Measurements from ENCODE around the gene TPCN2. TPM values are rescaled to one million over a fixed set of nuclear protein-coding genes. Genes with fewer than 3 reads are reported as not detected.
A peak's percentile ranks its signal among the peaks of the same experiment; 100 is the strongest.

Gene TPCN2
- total RNA-seq, 1 experiment from 2014 or later: 20.6 TPM

DNA sequence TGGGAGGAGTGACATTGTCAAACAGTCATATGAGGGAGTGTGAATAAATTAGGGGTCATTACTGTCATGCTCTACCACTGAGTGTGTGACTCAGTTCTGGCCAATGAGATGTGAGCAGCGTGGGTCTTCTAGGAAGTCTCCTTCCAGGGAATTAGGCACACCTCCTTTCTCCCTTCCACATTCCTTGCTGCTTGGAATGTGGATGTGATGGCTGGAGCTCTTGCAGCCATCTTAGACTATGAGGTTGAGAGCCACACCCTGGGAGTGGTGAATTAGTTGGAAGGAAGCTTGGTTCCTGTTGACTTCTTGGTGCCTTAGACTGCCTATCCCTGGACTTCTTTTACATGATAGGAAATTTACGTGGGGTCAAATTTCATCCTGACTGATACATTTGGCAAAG lies 70.5 kb downstream of the TPCN2 start:
- no peaks in the 10 kb centered on the region for H3K27me3 ChIP-seq (ENCODE audit: control insufficient read depth, insufficient read depth, low read length)
- POLR2A ChIA-PET: no interaction called here
- TF ChIP-seq TCF7L2 (IDR thresholded peaks at IDR 0.05; ENCODE audit: low read depth, low read length) (no peak), POLR2AphosphoS5 (IDR thresholded peaks at IDR 0.05; ENCODE audit: low read depth, low read length) (no peak), SIN3A (IDR thresholded peaks at IDR 0.05; ENCODE audit: borderline replicate concordance, insufficient read depth, low read depth, low read length) (no peak)
- TF ChIP-seq, protein P1, sequence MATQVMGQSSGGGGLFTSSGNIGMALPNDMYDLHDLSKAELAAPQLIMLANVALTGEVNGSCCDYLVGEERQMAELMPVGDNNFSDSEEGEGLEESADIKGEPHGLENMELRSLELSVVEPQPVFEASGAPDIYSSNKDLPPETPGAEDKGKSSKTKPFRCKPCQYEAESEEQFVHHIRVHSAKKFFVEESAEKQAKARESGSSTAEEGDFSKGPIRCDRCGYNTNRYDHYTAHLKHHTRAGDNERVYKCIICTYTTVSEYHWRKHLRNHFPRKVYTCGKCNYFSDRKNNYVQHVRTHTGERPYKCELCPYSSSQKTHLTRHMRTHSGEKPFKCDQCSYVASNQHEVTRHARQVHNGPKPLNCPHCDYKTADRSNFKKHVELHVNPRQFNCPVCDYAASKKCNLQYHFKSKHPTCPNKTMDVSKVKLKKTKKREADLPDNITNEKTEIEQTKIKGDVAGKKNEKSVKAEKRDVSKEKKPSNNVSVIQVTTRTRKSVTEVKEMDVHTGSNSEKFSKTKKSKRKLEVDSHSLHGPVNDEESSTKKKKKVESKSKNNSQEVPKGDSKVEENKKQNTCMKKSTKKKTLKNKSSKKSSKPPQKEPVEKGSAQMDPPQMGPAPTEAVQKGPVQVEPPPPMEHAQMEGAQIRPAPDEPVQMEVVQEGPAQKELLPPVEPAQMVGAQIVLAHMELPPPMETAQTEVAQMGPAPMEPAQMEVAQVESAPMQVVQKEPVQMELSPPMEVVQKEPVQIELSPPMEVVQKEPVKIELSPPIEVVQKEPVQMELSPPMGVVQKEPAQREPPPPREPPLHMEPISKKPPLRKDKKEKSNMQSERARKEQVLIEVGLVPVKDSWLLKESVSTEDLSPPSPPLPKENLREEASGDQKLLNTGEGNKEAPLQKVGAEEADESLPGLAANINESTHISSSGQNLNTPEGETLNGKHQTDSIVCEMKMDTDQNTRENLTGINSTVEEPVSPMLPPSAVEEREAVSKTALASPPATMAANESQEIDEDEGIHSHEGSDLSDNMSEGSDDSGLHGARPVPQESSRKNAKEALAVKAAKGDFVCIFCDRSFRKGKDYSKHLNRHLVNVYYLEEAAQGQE (IDR thresholded peaks at IDR 0.05; ENCODE audit: insufficient read depth in 1 of 2, low read depth in 2 of 2, low read length in 1 of 2): no peak
- TF ChIP-seq, protein P2, sequence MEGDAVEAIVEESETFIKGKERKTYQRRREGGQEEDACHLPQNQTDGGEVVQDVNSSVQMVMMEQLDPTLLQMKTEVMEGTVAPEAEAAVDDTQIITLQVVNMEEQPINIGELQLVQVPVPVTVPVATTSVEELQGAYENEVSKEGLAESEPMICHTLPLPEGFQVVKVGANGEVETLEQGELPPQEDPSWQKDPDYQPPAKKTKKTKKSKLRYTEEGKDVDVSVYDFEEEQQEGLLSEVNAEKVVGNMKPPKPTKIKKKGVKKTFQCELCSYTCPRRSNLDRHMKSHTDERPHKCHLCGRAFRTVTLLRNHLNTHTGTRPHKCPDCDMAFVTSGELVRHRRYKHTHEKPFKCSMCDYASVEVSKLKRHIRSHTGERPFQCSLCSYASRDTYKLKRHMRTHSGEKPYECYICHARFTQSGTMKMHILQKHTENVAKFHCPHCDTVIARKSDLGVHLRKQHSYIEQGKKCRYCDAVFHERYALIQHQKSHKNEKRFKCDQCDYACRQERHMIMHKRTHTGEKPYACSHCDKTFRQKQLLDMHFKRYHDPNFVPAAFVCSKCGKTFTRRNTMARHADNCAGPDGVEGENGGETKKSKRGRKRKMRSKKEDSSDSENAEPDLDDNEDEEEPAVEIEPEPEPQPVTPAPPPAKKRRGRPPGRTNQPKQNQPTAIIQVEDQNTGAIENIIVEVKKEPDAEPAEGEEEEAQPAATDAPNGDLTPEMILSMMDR (IDR thresholded peaks at IDR 0.05): no peak
- H3K9me3 ChIP-seq (ENCODE audit: control insufficient read depth, insufficient read depth, low read depth, low read length): no peaks in the 10 kb centered on the region
- no TSS peak for BruUV-seq (replicated peaks)
- no peak for ATAC-seq
- H3K36me3 ChIP-seq (ENCODE audit: control insufficient read depth, insufficient read depth, low read length): no peaks in the 10 kb centered on the region
- no peak overlapping the region for H3K4me3 ChIP-seq (ENCODE audit: low read depth in 2 of 2, low read length in 2 of 2)
- CTCF ChIA-PET: no interaction called here
- intact Hi-C loops (cut with micrococcal nuclease; ENCODE audit: unreplicated experiment) (loop anchor here (10.0 kb wide), 1 partner anchor 256 kb away; no protein-coding TSS in a partner anchor), in situ Hi-C loops (cut with HindIII; ENCODE audit: low pct_unique_long_range_greater_than_20kb, low sequenced_read_pairs) (no loop called here)
- H3K27ac ChIP-seq (ENCODE audit: low read length): peak overlapping the region; percentile 78
- no peak for DNase-seq (ENCODE audit: low read depth, low spot score)
- peaks cover 59% of the 10 kb centered on the region for H3K4me1 ChIP-seq (ENCODE audit: control insufficient read depth, insufficient read depth, low read length)

DNA sequence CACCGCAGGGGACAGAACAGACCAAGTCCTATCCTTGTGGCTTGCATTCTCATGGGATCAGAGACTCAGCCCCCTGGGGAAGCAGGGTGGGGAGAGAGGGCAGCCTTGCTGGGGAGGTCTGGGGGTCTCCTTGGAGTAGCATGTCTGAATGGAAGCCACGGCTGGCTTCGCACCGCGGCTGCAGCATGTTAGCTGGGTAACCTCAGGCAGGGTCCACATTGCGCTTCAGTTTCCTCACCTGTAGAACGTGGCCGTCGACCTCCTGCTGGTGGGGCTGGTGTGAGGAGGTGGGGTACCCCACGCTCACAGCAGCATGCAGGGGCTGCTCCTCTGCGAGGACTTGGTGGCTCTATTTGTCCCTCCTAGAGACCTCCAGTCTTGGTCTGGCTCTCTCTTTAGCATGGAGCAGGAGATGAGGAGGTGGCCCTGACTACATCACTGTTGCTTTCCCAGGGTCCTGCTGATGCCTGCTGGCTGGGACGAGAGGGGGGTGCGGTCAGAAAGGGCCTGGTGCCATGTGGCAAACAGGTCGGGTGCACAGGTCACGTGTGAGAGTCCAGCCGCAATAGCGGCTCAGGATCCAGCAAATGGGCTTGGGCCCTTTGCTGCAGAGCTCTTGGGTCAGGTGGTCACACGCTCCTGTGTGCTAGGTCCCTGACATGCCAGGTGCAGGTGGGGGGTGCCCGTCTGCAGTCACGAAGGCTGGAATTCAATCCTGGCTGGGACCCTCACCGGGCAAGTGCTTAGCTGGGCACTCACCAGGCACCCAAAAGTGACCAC lies 71.6 kb downstream of the TPCN2 start:
- Histone ChIP-seq H3K27ac (ENCODE audit: low read length) (peak overlapping the region; percentile 78), H3K4me3 (ENCODE audit: low read depth in 2 of 2, low read length in 2 of 2) (no peak overlapping the region), H3K36me3 (ENCODE audit: control insufficient read depth, insufficient read depth, low read length) (no peaks in the 10 kb centered on the region), H3K4me1 (ENCODE audit: control insufficient read depth, insufficient read depth, low read length) (peaks cover 60% of the 10 kb centered on the region), H3K9me3 (ENCODE audit: control insufficient read depth, insufficient read depth, low read depth, low read length) (no peaks in the 10 kb centered on the region), H3K27me3 (ENCODE audit: control insufficient read depth, insufficient read depth, low read length) (no peaks in the 10 kb centered on the region)
- no TSS peak for BruUV-seq (replicated peaks)
- TF ChIP-seq POLR2AphosphoS5 (IDR thresholded peaks at IDR 0.05; ENCODE audit: low read depth, low read length) (no peak), TCF7L2 (IDR thresholded peaks at IDR 0.05; ENCODE audit: low read depth, low read length) (no peak), SIN3A (IDR thresholded peaks at IDR 0.05; ENCODE audit: borderline replicate concordance, insufficient read depth, low read depth, low read length) (no peak)
- TF ChIP-seq, protein P1 (IDR thresholded peaks at IDR 0.05; ENCODE audit: insufficient read depth in 1 of 2, low read depth in 2 of 2, low read length in 1 of 2): no peak
- TF ChIP-seq, protein P2 (IDR thresholded peaks at IDR 0.05): no peak
- intact Hi-C loops (cut with micrococcal nuclease; ENCODE audit: unreplicated experiment): loop anchor here (5.0 kb wide), 1 partner anchor 177 kb away; no protein-coding TSS in a partner anchor
- DNase-seq (ENCODE audit: low read depth, low spot score) (no peak), ATAC-seq (no peak)
- in situ Hi-C loops (cut with HindIII; ENCODE audit: low pct_unique_long_range_greater_than_20kb, low sequenced_read_pairs): no loop called here
- ChIA-PET POLR2A (no interaction called here), CTCF (interaction anchor here (0.9 kb wide), 1 partner anchor 19 kb away, joined by 3 read pairs; no protein-coding TSS in a partner anchor)
